ENCODE data around the gene FFAR2. TPM values are rescaled to one million over a fixed set of nuclear protein-coding genes. Genes with fewer than 3 reads are reported as not detected.

Gene FFAR2
- total and polyA plus RNA-seq, 4 donors: 1.2 to 113 (median 4.4) TPM

- Histone ChIP-seq H3K36me3 (ENCODE audit: control insufficient read depth in 4 of 4, insufficient read depth in 4 of 4, low read length in 4 of 4) (no peaks in the 10 kb centered on the region), H3K27ac (ENCODE audit: low read depth in 1 of 2, low read length in 1 of 2) (peak overlapping the region in 1 of 2 donors; percentile 26)
These were observed 12.2 kb upstream of the FFAR2 start for GRCh38 chr19:35435896-35436295.

DNA sequence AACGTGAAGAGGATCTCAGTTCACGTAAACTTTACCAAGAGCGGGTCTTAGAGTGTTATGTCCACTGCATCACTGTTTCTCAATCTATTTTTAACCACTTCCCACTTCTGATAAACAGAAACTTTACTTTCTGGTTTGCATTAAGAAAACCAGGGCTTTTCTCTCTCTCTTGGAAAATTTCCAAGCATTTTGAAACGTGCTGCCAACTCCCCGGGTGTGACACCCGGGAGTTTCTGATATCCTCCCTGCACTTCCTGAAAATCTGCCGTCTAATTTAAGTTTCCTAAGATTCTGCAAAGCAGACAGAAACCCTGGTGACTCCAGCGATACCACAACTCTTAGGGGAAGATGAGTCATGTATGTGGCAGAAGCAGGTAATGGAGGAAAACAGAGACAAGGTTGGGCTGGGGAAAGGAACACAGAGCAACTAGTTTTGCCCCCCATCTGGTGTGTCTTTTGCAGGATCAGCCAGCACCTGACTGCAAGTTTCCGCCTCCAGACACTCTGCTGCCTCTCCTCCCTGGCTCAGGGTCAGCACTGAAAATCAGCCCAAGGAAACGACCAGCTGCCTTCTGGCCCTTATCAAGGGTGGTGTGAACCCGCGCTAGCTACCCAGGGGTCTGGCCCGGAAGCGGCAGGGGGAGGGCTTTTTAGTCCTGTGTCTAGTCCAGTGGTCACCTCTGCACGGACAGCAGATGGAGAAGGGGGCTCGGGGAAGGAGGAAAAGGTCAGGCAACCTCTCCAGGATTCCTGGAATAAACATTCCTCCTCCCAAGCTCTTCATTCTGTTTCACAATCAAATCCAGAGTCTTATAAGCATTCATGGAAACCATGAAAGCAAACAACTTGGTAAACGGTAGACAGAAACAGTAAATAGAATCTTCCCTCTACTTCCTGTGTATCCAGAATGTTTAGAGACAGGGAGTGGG lies 11.3 kb upstream of the FFAR2 start:
- peak overlapping the region in 1 of 2 donors; percentile 79 for H3K27ac ChIP-seq (ENCODE audit: low read depth in 1 of 2, low read length in 1 of 2)
- H3K4me3 ChIP-seq: no peak overlapping the region
- ATAC-seq (ENCODE audit: insufficient read depth, low FRiP score): peak; percentile 48
- H3K9ac ChIP-seq (ENCODE audit: insufficient read depth in 1 of 2, low read length in 2 of 2): peak overlapping the region in 1 of 2 donors; percentile 59
- H3K36me3 ChIP-seq (ENCODE audit: control insufficient read depth in 4 of 4, insufficient read depth in 4 of 4, low read length in 4 of 4): no peaks in the 10 kb centered on the region
- no peaks in the 10 kb centered on the region for H3K9me3 ChIP-seq (ENCODE audit: control insufficient read depth in 4 of 4, insufficient read depth in 3 of 4, low read length in 3 of 4)
- TF ChIP-seq, protein P1, sequence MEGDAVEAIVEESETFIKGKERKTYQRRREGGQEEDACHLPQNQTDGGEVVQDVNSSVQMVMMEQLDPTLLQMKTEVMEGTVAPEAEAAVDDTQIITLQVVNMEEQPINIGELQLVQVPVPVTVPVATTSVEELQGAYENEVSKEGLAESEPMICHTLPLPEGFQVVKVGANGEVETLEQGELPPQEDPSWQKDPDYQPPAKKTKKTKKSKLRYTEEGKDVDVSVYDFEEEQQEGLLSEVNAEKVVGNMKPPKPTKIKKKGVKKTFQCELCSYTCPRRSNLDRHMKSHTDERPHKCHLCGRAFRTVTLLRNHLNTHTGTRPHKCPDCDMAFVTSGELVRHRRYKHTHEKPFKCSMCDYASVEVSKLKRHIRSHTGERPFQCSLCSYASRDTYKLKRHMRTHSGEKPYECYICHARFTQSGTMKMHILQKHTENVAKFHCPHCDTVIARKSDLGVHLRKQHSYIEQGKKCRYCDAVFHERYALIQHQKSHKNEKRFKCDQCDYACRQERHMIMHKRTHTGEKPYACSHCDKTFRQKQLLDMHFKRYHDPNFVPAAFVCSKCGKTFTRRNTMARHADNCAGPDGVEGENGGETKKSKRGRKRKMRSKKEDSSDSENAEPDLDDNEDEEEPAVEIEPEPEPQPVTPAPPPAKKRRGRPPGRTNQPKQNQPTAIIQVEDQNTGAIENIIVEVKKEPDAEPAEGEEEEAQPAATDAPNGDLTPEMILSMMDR (IDR thresholded peaks at IDR 0.05; ENCODE audit: control extremely low read depth, extremely low read depth): no peak
- WGBS, 2 donors: 7 to 10% methylated on average over 17 of the region's 17 CpGs
- H3K4me1 ChIP-seq (ENCODE audit: control insufficient read depth in 5 of 5, insufficient read depth in 5 of 5, low read length in 5 of 5): peaks cover 6 to 56% (median 21%) of the 10 kb centered on the region in 5 donors
- H3K27me3 ChIP-seq (ENCODE audit: control insufficient read depth in 3 of 3, insufficient read depth in 3 of 3, low read length in 2 of 3): no peaks in the 10 kb centered on the region
- peak; percentile 75 to 94 (median 90) for DNase-seq

More at GRCh38 chr19:35435896-35436295, 12.2 kb upstream of the FFAR2 start:
- TF ChIP-seq, protein P1 (IDR thresholded peaks at IDR 0.05; ENCODE audit: control extremely low read depth, extremely low read depth): no peak
- DNase-seq (no peak), ATAC-seq (ENCODE audit: insufficient read depth, low FRiP score) (no peak)
- H3K9ac ChIP-seq (ENCODE audit: insufficient read depth in 1 of 2, low read length in 2 of 2): no peak overlapping the region
- no peaks in the 10 kb centered on the region for H3K9me3 ChIP-seq (ENCODE audit: control insufficient read depth in 4 of 4, insufficient read depth in 3 of 4, low read length in 3 of 4)
- H3K4me3 ChIP-seq: no peak overlapping the region
- peaks cover 6 to 58% (median 22%) of the 10 kb centered on the region in 5 donors for H3K4me1 ChIP-seq (ENCODE audit: control insufficient read depth in 5 of 5, insufficient read depth in 5 of 5, low read length in 5 of 5)
- H3K27me3 ChIP-seq (ENCODE audit: control insufficient read depth in 3 of 3, insufficient read depth in 3 of 3, low read length in 2 of 3): no peaks in the 10 kb centered on the region
- WGBS, 2 donors: 69 to 75% methylated on average over 3 of the region's 3 CpGs

DNA sequence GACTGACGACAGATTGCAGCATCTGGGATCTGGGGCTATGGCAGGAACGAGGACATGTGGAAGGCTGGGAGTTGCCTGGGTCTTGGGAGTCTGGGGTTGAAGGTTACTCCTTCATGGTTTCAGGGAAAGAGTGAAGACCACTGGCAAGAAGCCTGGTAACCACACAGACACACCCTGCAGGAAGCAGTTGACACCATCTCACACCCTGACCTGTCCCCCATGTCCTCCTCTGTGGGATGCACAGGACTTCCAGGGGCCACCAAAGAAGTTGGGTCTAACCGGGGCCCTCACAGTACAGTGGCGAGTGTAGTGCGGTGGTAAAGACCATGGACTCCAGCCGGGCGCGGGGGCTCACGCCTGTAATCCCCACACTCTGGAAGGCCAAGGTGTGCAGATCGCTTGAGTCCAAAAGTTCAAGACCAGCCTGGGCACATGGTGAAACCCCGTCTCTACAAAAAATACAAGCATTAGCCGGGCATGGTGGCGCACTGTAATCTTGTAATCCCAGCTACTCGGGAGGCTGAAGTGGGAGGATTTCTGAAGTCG lies 10.6 kb upstream of the FFAR2 start:
- Histone ChIP-seq H3K9ac (ENCODE audit: insufficient read depth in 1 of 2, low read length in 2 of 2) (peak overlapping the region in 1 of 2 donors; percentile 59), H3K9me3 (ENCODE audit: control insufficient read depth in 4 of 4, insufficient read depth in 3 of 4, low read length in 3 of 4) (no peaks in the 10 kb centered on the region), H3K4me1 (ENCODE audit: control insufficient read depth in 5 of 5, insufficient read depth in 5 of 5, low read length in 5 of 5) (peaks cover 6 to 56% (median 21%) of the 10 kb centered on the region in 5 donors), H3K27me3 (ENCODE audit: control insufficient read depth in 3 of 3, insufficient read depth in 3 of 3, low read length in 2 of 3) (no peaks in the 10 kb centered on the region), H3K4me3 (no peak overlapping the region), H3K27ac (ENCODE audit: low read depth in 1 of 2, low read length in 1 of 2) (peak overlapping the region in 1 of 2 donors; percentile 79), H3K36me3 (ENCODE audit: control insufficient read depth in 4 of 4, insufficient read depth in 4 of 4, low read length in 4 of 4) (no peaks in the 10 kb centered on the region)
- WGBS, 2 donors: 87 to 90% methylated on average over 15 of the region's 15 CpGs
- ATAC-seq (ENCODE audit: insufficient read depth, low FRiP score) (no peak), DNase-seq (no peak)
- TF ChIP-seq, protein P1 (IDR thresholded peaks at IDR 0.05; ENCODE audit: control extremely low read depth, extremely low read depth): no peak
